ENCODE measurements around the gene PCBD1. TPM values are rescaled to one million over a fixed set of nuclear protein-coding genes. Genes with fewer than 3 reads are reported as not detected.

Gene PCBD1
- total RNA-seq (2022; extraction: Qiagen RNA extraction; ENCODE audit: low read depth): 180 to 257 TPM (median 238 TPM) in 5 replicates

DNA sequence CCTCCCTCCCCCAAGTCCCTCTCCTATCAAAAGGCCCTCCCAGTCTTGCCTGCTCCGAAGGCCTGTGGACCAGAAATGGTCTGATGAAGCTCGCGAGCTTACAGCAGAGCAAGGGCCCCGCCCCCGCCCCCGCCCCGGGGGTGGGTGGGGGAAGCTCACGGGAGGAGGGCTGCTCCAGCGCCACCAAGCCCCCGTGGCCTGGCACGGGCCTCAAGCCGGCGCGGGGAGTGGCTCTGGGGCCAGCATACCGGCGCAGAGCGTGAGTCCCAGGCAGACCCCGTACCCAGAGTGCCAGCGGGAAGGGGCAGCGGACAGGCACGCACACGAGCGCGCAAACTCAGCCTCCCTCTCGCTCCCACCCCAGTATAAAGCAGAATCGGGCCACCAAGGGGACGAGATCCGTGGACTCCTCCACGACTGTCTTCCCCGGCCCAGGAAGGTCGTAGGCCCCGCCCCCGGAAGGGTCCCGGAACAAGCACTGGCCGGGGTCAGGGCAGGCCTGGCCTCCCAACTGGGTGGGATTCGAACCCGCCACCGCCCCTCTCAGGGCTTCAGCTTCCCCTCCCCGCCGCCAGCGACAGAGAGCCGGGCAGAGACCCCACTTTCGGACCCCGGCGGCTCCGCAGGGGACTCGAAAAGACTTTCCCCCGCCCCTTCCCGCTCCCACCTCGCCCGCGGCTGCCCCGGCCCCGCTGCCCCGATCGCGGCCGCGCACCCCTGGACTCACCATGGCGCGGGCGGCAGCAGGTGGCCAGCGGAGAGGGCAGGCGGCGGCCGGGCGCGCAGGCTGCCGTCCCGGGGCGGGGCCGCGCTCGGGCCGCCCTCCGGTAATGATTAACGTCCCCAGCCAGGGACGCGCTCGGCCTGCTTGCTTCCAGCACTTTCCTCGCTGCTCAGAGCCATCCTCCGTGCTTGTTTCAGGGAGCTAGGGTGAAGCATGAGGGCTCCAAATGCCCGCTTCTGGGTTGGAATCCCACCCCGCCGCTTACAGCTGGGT lies at the start of gene PCBD1:
TSS of gene PCBD1 (minus strand) at position 762 of the 997 bp plus-strand sequence. CDS start at position 730, 32 bp downstream.

Other genes starting within 250 kb of the PCBD1 start
- gene ADAMTS14, start 216.1 kb downstream of the PCBD1 start, total RNA-seq (2022; extraction: Qiagen RNA extraction; ENCODE audit: low read depth): 0.07 to 0.14 TPM (median 0.12 TPM) in 4 of 5 replicates, not detected in the other
- gene TBATA, start 103.2 kb downstream of the PCBD1 start, total RNA-seq (2022; extraction: Qiagen RNA extraction; ENCODE audit: low read depth): not detected in 5 replicates
- 25.3 to 32.0 TPM (median 29.0 TPM) in 5 replicates for gene SGPL1, start 72.6 kb downstream of the PCBD1 start, total RNA-seq (2022; extraction: Qiagen RNA extraction; ENCODE audit: low read depth)